Fibroblast of skin of right quadriceps (primary cell): ENCODE results near the gene WNT3A.
"Not testable (repeated sequence)": the region's sequence is repeated elsewhere in the genome, so short reads cannot be mapped to it uniquely, and the experiment has no call there.

Experiments
- DNase-seq: peaks from one replicate; pipeline ENCODE4 v3.0.0-alpha.2; 2013

WNT3A gene

GRCh38 chr1:228012555-228012954 lies 5.8 kb downstream of the WNT3A start:
- no peak for DNase-seq

GRCh38 chr1:228013131-228013934 lies 6.5 kb downstream of the WNT3A start:
- no peak for DNase-seq

GRCh38 chr1:228013935-228014930 lies 7.4 kb downstream of the WNT3A start:
- peak; percentile 28 for DNase-seq

- peak; percentile 26 for DNase-seq
These were observed 8.7 kb downstream of the WNT3A start for GRCh38 chr1:228015276-228016180.

GRCh38 chr1:228016181-228016510 lies 9.3 kb downstream of the WNT3A start:
- no peak for DNase-seq

- no peak for DNase-seq
These were observed 10.0 kb downstream of the WNT3A start for GRCh38 chr1:228016653-228017355.

GRCh38 chr1:228017356-228018124 lies 10.7 kb downstream of the WNT3A start:
- no peak for DNase-seq

- DNase-seq, result no peak
These were observed 11.3 kb downstream of the WNT3A start for GRCh38 chr1:228018125-228018398.

- DNase-seq, result no peak
These were observed 12.3 kb downstream of the WNT3A start for GRCh38 chr1:228018961-228019721.

GRCh38 chr1:228019722-228020083 lies 12.9 kb downstream of the WNT3A start:
- DNase-seq, result not testable (repeated sequence)

GRCh38 chr1:228020686-228021354 lies 14.0 kb downstream of the WNT3A start:
- DNase-seq, result no peak

GRCh38 chr1:228021355-228022030 lies 14.7 kb downstream of the WNT3A start:
- no peak for DNase-seq

GRCh38 chr1:228022571-228023293 lies 15.9 kb downstream of the WNT3A start:
- no peak for DNase-seq

GRCh38 chr1:228023294-228023639 lies 16.5 kb downstream of the WNT3A start:
- no peak for DNase-seq

GRCh38 chr1:228029281-228029680 lies 22.5 kb downstream of the WNT3A start:
- DNase-seq, result no peak

- no peak for DNase-seq
These were observed 23.8 kb downstream of the WNT3A start for GRCh38 chr1:228030451-228031201.

- DNase-seq, result no peak
These were observed 24.6 kb downstream of the WNT3A start for GRCh38 chr1:228031276-228031995.

- DNase-seq, result no peak
These were observed 25.2 kb downstream of the WNT3A start for GRCh38 chr1:228032041-228032440.
